Hematopoietic multipotent progenitor cell (in vitro differentiated cells): ENCODE measurements around the gene CBR3. TPM values are rescaled to one million over a fixed set of nuclear protein-coding genes. Genes with fewer than 3 reads are reported as not detected.

Experiments
- DNase-seq, 3 donors: peaks; one replicate each; pipeline ENCODE4 v3.0.0-alpha.2; 2011 to 2015; ENCODE audit warnings: low read depth in 2 of 3, low spot score in 2 of 3
- total RNA-seq: library from RNA; depleted of rRNA; stranded (reverse); fragments of >200 nt; gene quantifications from one replicate; pipeline ENCODE4 v1.2.3, GENCODE V29; 2012

The CBR3 gene
- total RNA-seq, 1 donor, result 11.3 TPM

DNA sequence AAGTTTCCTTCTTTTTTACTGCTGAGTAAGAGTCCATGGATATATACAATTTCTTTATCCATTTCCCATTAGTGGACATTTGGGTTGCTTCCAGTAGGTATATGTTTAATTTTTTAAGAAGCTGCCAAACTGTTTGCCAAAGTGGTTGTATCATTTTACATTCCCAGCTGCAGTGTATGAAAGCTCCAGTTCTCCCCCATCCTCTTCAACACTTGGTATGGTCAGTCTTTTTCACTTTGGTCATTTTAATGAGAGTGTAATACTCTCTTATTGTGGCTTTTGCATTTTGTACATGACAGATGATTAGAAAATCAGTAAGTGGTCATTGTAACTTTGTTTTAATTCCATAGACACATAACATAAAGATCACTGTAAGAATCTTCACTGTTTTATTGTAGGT is 44.3 kb downstream of the CBR3 start:
- DNase-seq, result no peak

- DNase-seq, result no peak
Measured at GRCh38 chr21:36180963-36181362, 46.1 kb downstream of the CBR3 start.

DNA sequence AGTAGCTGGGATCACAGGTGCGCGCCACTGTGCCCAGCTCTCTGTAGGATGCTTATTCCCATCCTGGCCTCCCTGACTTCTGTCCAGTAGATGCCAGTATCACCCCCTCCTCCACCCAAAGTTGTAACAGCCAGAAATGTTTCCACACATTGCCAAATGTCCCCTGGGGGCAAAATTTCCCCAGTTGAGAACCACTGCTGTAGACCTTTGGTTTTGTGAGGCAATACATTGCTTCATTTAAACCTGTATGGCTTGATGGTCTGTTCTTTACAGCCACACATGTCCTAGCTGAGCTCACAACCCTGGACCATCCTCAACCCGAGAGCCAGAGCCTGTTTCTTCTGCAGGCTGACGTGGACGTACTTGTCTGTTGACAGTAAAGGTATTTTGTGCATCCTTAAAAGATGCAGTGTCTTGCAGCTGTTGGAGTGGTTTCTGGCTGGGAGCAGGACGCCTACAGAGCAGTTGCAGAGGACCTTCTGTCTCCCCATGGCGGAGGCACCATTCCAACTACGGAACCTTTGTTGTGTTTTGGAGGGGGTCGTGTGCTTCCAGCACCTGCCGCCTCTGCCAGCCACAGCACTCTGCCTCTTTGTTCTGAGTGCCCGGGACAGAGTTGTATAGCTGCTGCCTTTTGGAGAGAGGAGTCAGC is 48.4 kb downstream of the CBR3 start:
- no peak for DNase-seq

DNA sequence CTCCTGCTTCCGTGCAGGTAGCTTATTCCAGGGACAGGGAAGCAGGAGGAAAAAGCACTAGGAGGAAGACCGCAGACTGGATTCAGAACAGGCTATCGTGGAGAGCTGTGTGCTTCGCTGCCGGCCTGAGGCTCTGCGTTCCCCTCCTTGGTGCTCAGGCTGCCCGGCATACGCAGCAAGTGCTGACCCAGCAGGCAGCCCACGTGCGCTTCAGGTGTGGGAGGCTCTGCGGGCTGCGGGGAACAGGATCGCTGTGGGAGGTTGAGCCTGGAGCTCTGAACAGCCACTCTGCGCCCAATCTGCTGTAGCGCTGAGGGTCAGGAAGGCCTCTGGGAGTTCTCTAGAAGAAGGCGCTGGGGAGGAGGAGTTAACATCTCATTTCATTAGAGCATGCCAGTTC is 49.7 kb downstream of the CBR3 start:
- DNase-seq, result no peak

DNA sequence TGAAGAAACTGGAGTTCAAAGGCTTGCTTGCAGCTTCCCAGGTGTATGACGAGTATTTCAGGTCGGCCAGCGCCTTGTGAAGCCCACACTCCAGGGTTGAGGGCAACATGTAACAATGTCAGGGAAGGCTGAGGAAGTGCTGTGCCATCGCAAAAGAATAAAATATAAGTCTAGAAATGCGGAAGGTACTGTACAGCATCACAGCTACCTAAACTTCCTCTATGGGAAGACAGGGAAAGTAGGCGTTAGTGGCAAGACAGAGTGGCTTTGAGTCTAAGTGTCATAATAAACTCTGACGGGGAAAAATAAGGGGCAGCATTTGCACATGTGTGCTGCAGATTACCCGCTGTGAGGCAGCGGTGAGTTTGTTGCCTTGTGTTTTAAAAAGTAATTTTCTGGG is 50.6 kb downstream of the CBR3 start:
- DNase-seq, result no peak

DNA sequence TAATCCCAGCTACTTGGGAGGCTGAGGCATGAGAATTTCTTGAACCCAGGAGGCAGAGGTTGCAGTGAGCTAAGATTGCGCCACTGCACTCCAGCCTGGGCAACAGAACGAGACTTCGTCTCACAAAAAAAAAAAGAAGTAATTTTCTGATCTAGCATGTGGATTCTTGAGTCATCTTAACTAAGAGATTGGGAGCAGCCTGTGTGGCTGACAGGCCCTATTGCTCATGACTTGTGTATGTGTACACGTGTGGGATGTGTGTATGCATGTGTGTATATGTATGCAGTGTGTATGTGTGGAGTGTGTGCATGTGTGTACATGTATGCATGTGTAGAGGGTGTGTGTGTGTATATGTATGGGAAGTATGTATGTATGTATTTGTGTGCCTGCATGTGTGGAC is 51.2 kb downstream of the CBR3 start:
- no peak for DNase-seq

GRCh38 chr21:36186506-36187399 is 51.9 kb downstream of the CBR3 start:
- no peak for DNase-seq

GRCh38 chr21:36188081-36188681 is 53.3 kb downstream of the CBR3 start:
- DNase-seq, result no peak

DNA sequence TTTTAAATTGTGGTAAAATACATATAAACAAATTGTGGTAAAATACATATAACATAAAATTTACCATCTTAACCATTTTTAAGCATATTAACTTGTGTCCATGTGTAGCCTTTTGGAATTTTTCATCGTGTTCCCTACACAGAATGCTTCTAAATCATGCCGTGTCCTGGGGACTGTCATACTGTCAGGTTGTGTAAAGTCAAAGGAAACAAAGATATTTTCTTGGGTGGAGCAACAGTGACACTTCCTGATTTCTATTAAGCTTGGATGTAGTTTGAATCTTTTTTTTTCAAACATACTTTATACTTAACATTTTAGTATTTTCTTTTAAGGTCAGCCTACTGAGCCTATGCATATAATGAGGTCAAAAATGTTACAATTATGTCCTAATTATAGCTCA is 54.1 kb downstream of the CBR3 start:
- DNase-seq, result no peak

- DNase-seq, result no peak
Measured at GRCh38 chr21:36190736-36191135, 55.9 kb downstream of the CBR3 start.

GRCh38 chr21:36193200-36193599 is 58.3 kb downstream of the CBR3 start:
- DNase-seq, result no peak

DNA sequence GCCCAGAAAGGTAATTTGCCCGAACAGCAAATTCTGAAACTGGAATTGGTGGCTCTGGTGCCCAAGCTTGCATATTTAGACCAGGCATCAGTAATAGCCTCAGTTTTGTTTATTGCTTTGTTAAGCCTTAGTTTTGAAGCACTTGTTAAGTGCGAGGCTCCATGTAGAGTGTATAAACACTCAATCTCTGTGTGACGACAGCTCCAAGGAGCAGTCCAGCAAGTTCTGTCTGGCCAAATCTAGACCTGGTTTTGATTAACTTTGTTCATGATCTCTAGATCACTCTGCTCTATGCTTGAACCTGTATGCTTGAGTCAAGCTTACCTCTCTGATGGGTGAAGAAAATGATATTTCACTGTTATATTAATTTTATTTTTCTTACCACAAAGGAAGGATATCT is 59.1 kb downstream of the CBR3 start:
- no peak for DNase-seq

DNA sequence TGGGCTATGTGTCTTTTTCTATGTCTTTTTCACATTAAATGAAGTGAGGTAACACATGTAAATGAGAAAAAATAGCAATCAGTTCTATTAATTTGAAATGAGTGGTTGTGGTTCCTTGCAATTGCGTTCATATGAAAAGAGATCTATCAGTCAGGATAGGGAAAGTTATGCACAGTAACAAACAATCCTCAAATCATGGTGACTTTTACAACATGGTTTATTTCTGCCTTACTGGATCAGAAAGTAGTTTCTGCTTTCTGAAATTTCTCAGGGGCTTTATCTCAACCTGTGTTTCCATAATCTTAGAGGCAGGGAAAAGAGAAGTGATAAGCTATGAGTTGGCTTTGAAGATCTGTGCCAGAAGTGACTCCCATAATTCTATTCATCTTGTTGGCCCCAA is 60.7 kb downstream of the CBR3 start:
- DNase-seq, result no peak

Other genes starting within 250 kb of the CBR3 start
- gene SETD4, start 74.6 kb upstream of the CBR3 start, total RNA-seq, result 10.5 TPM
- gene CBR1, start 65.1 kb upstream of the CBR3 start, total RNA-seq, result 85.6 TPM
- gene DOP1B, start 21.7 kb downstream of the CBR3 start, total RNA-seq, result 10.8 TPM
- 16.2 TPM for gene MORC3, start 185.1 kb downstream of the CBR3 start, total RNA-seq